Measurements from ENCODE around the gene MAD1L1.

MAD1L1 gene

DNA sequence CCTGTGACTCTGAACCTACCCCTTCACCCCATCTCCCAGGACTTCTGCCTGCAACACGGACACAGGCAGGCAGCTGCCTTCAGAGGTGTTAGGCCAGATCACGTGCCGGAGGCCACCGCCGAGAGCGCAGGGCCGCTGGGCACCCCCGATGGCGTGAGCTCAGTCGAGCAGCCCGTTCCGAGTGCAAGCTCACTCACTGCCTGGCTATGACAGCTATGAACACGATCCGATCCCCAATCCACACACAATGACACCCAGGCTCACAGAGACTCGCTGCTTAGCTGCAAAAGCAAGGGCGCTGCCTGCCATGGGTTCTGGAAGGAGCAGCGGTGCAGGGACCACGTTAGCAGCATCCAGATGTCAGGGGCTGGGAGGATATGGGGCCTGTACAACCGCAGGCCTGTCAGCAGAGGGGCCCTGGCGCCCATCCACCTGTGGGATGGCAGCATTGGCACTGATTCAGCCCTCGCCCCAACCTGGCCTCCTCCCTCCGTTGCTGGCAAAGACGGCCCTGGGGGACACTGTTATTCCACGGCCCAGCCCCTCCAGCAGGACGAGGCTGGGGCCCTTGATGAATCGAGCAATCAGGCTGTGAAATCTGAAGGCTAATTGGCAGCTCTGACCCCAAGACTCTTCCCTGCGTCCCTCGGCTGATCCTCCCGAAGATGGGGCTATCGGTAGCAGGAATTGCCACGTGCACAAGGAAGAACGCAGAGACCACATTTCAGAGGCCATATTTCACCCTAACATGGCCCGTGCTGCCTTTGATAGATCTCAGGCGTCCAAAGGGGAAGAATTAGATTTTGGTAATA, 332.6 kb downstream of the MAD1L1 start:
- FAIRE-seq = no peak

DNA sequence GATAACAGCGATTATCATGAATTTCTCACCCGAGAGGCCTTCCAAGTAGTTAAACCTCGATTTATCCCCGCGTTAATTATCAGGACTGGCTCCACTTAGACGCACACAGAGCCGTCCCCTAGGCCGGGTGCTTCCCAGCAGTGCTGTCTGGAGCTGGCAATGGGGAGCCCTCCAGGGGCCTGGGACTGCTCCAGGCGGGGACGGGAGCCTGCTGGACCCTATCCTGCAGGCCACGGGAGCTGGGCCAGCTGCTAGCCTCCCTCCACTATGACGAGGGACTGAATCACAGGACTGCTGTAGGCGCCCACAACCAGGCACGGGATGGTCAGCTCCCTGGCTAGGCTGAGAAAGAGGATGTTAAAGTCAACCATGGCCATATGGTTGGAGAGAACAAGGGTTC, 333.5 kb downstream of the MAD1L1 start:
- no peak for FAIRE-seq

DNA sequence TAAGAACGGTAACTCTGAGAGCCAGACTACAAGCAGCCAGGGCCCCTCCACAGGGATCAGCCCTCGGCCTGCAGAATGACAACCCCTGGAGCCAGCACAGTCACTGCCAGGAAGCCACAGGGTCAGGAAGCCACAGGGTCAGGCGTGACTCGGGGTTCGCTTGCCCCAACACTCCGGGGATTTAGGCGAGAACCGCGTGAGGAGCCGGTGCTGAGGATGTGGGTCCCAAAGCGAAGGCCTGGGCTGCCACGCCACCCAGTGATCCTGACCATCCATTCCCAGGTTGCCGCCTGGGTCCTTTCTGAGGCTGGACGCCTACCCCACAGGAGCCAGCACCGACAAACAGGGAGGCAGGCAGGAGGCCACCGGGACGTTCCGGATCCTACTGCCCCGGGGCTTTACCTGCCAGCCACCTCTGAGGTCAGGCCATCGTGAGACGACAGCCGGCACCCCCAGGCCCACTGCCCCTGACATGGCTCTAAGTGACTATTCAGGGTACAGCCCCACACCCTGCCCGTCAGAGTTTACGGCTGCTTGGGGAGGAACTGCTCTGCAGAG, 334.0 kb downstream of the MAD1L1 start:
- no peak for FAIRE-seq

DNA sequence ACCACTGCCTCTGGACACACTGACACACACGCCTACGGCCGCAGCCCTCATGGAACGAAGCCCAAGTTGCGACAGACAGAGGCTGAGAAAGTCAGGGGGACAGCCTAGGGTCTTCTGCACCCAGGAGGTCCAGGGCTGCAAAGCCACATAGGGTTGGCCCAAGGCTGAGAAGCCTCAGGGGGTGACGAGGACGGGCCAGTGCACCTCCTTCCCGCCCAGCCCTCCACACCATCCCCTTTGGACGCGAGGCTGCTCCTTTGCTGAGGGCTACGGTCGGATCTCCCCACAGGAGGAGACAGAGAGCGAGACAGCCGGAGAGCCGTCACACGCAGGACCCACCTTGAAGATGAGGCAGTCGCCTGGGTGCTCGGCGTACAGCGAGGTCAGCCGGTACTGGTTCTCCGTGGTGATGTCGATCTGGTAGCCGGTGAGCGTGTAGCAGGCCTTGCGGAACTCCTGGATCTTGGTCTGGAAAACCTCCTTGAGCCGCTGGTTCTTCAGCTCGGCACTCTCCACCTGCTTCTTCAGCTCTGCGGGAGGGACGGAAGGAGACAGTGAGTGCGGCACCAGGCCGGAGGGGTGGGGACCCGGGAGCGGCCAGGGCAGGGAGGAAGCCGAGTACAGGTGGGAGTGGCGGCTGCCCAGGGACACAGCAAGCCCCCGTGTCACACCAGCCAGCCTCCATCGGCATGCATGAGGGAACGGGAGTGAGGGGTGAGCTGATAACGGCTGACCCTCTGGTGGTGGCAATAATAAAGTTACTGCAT, 334.7 kb downstream of the MAD1L1 start:
- FAIRE-seq = no peak

DNA sequence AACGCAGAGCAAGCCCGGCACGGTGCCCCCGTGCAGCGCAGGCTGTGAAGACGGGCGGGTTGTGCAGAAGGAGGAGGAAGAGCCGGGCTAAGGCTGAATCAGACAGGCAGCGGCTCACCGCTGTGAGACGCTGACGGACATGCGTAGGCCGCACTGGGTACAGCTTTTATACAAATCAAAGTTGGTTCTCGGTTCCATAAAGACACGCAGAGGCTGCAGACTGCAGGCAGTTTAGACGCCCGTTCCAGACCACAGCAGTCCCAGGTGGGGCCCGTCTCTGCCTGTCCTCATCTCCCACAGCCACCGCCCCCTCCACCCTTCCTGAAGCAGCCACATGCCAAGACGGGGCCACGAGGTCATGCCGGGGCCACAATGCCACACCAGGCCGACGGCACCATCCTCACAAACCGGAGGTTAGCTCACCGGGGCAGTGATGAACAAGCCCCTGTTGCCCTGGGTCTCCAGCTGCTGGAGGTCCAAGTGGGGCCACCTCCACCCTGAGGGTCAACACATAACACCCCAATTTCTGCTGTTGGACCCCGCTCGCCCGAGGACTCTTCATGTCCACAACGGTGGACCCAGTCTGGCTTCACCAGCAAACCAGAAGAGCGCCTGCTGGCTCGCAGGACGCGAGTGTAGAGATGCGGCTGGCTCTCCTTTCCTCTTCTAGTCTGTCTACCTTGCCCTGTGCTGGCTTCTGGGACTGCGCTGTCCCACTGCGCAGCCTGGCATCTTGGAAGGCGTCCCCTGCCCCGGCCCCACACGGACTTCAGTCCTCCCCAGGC, 335.5 kb downstream of the MAD1L1 start:
- no peak for FAIRE-seq

DNA sequence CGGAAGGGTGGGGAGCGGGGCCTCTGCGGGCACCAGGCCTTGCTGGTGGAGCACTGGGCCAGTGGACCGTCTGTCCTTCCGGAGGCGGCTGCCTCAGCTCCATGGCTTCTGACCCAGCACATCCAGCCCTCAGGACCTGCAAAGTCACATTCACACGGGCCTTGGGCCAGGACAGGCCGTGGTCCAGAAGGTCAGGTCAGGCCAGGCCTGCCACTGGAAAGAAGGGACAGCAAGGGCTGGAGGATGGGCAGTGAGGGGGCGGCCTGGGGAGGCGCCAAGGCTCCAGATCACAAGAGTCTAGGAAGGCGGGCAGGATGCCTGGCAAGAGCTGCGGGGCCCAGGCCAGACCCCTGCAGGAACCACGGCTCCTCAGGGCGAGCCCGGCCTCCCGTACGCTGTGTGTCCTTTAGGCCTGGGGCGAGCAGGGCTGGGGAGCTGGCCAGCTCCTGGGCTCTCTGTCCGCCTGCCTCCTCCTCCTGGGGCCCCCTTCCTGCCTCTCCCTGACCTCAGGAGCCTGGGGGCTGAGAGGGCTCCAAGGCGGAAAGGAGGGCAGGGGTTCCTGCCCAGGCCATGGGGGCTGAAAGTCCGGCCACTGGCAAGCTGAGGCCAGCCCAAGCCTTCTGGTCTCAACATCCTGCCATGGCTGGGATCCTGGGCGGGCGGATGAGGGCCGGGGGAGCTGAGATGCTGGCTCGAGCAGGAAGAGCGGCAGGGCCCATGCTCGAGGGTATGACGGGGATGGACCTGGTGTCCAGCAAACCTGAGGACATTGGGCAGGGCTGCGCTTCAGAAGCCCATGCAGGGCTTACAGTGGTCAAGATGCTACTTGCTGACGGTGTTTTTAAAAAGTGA, 336.9 kb downstream of the MAD1L1 start:
- FAIRE-seq = no peak

DNA sequence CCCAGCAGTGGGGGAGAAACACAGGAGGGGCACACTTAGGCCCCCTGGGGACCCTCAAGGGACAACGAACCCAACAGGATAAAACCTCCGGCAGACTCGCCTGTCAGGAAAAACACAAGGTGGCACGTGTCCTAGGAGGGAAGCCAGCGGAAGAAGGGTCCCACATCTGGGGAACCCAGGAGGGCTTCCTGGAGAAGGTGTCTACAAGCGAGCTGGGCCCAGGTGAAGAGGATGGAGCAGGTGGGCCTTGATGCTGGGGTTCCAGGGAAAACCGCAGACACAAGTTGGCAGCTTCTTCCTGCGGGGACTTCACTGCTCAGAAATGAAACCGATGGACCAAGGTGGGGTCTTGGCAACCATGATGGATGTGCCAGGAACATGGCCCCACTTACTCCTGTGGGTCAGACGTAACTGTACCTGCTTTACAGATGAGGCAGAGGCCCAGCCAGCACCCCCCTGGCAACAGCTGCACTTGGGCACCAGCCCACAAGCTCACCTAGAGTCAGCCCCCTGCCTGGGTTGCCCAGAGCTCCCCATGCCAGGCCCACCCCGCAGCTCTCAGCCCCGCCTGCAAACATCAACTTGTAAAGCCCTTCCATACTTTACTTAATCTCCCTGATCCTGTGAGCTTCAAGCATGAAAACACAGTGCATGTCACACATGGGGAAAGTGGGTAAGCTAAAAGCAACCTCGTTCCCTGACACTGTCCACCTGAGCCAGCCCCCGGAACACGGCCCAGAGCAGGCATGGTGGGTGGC, 337.7 kb downstream of the MAD1L1 start:
- FAIRE-seq = no peak

DNA sequence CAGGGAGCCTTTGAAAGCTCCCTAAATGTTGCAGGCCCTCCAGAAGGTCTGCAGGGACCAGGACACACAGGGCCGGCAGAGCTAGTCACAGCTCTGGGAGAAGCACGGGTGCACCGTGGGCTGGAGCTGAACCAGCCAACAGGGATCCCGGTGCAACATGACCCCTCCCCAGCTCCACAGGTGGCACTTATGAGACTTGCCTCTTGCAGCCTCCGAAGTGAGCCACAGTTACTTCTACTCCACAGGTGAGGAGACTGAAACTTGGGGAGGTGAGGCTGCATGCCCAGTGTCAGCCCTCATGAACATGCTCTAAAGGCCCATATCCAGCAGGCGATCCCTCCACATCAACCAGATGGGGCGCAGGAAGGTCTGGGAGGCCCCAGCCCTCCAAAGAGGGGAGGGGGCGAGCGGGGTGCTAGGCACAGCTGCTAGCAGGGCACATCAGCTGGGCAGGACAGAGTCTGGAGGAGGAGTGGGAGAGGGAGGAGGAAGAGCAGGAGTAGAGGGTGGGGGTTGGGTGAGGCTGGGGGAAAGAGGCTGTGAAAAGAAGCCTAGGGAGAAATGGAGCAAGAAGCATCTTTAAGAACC, 338.3 kb downstream of the MAD1L1 start:
- no peak for FAIRE-seq

DNA sequence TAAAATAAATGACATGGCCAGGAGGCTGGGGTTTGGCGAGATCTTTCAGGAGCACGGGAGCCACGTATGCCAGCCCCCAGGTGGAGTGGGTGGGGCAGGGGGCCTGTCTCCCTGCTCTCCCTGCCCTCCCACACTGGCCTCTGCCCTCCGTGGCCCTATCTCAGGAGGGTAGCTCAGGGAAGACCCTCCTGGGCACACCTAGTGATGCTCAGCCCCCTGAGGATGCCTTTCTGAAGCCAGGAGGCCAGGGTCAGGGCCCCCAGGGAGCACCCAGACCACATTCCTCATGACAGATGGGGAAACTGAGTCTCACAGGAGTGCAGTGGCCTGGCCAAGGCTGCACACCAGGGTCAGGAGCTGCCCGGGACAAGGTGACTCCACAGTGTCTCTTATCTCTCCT, 339.3 kb downstream of the MAD1L1 start:
- FAIRE-seq = no peak

DNA sequence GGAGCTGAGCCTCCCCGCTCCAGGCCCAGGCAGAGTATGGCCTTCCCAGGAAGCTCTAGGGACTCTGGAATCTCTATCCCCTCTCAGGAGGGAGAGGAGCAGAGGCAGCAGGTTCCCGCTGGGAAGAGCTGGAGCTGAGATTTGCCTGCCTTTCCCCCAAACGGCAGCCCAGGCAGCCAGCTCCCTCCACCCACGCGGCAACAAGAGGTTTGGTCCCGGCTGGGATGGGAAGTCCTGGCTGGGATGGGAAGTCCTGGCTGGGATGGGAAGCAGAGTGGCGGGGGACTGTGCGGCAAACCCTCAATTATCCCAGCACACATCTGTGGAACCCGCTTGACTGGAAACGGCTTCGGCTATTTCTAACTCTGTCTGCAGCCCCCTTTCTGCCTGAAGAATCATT, 339.7 kb downstream of the MAD1L1 start:
- no peak for FAIRE-seq

DNA sequence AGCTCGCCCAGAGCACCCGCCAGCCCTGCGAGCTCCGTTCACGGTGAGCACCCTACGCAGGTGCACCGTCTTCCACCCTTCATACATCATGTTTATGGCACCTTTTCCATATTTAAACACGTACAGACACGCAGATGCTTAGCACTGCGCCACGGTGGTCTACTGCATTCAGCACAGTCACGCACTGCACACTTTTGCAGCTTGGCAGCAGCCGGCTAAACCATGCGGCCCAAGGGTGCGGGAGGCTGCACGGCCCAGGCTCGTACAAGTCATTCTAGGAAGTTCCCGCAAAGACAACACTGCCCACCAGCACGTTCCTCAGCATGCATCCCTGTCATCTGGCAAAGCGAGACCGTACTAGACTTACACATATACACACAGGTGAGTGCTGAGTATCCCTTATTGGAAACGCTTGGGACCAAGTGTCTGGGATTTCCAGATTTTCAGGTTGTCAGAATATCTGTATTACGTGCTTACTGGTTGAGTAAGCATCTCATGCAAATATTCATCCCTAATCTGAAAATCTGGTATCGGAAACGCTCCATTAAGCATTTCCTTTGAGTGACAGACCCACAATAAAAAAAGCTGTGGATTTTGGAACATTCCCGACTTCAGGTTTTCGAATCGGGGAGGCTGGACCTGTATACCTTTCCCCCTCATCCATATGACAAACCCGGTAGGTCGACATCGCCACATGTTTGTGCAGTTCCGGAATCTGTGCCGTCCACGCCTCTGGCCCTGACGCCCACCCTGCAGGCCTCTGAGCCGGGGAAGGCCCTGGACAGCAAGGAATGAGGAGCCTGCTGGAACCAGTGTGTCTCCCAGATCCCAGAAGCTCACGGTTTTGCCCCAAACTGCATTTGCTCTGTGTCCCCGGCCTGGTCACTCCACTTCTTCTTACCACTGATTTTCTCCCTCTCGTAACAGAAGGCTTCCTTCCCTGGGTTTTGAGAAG, 340.5 kb downstream of the MAD1L1 start:
- no peak for FAIRE-seq

DNA sequence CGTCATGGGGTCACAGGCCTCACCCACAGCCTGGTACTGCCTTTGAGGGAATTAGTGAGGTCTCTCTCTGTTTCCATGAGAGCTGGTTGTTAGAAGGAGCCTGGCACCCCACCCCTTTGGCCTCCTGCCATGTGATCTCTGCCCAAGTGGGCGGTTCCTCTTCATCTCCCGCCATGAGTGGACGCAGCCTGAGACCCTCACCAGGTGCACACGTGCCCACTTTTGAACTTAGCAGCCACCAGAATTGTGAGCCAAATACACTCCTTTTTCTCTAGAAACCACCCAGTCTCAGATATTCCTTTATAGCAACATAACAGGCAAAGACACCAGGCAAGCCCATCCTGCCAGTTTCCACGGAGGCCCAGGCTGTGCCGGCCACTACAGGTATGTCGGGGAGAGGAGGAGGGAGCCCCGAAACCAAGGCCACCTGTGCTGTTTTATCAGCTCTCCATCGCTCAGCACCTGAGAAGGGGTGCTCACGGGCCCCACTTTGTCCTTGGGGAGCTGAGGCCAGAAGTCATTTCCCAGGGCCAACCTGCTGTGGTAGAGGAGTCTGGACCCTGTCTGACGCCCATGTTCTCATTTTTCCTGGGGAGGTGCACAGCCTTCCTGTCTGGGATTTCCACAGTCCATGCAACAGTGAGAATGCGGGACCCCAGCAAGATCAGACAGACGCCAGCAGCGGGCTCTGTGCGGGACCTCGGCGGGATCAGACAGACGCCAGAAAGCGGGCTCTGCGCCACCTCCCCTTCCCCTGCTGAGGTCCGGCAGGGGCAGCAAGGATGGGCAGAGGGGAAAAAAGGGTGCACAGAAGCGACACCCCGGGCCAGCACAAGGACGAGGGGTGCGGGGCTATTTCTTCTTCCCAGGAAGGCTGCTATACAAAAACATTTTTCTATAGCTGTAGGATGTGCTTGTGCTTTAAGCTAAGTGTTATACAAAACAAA, 342.2 kb downstream of the MAD1L1 start:
- no peak for FAIRE-seq

DNA sequence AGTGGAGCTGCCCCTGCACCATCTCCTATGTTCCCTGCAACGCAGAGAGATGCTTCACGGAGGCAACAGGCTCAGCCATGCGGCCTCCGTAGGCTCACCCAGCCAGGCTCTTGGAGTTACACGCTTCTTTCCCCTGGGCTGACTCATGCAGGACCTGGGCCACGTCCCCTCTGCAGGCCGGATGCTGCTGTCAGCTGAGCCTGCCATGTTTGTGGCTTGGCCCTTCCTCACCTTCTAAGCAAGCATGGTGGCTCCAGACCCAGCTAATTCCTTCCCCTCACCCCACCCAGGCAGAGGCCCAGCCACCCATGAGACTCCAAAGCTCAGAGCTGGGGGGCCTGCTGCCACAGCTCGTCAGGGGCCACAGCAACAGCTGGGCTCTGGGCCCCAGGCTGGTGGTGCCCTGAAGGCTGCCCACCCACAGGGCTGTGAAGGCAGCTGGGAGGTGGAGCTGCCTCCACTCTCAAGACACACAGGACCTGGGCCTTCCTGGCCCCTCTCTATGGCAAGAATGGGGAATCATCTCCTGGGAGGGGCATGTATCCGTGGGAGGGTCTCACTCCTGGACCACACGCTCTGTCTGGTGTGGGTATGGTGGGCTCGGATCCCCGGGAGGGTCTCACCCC, 343.1 kb downstream of the MAD1L1 start:
- FAIRE-seq = no peak

DNA sequence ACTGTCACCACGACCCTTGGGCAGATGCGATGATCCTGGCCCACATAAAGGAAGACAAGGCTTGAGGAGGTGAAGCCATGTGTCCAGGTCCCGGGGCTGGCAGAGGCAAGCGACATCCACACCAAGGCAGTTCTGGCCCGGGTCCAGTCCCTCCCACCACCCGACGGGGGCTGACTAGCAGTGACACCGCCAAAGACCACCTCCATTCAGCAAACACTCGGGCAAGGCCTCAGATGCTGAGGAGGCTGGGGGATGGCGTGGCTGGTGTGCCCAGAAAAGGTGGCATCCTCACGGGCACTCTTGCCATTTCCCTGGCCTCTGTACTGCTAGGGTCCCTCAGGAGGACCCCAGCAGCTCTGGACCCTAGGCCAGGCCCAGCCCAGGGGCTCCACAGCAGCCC, 343.7 kb downstream of the MAD1L1 start:
- no peak for FAIRE-seq

DNA sequence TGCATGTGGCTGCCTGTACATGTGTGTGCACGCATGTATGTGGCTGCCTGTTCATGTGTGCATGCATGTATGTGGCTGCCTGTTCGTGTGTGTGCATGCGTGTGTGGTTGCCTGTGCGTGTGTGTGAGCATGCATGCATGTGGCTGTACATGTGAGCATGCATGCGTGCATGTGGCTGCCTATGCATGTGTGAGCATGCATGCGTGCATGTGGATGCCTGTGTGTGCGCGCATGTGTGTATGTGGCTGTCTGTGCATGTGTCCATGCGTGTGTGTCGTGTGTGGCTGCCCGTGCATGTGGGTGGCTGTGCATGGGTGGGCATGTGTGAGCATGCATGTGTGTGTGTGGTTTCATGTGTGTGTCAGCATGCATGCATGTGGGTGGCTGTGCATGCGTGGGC, 344.3 kb downstream of the MAD1L1 start:
- no peak for FAIRE-seq

DNA sequence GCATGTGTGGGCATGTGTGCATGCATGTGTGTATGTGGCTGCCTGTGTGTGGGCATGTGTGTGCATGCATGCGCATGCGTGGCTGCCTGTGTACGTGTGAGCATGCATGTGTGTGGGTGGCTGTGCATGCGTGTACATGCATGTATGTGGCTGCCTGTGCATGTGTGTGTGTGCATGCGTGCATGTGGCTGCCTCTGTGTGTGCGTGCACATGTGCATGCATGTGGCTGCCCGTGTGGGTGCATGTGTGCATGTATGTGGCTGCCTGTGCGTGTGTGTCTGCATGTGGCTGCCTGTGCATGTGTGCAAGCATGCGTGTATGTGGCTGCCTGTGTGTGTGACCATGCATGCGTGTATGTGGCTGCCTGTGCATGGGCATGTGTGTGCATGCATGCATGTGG, 345.5 kb downstream of the MAD1L1 start:
- no peak for FAIRE-seq

DNA sequence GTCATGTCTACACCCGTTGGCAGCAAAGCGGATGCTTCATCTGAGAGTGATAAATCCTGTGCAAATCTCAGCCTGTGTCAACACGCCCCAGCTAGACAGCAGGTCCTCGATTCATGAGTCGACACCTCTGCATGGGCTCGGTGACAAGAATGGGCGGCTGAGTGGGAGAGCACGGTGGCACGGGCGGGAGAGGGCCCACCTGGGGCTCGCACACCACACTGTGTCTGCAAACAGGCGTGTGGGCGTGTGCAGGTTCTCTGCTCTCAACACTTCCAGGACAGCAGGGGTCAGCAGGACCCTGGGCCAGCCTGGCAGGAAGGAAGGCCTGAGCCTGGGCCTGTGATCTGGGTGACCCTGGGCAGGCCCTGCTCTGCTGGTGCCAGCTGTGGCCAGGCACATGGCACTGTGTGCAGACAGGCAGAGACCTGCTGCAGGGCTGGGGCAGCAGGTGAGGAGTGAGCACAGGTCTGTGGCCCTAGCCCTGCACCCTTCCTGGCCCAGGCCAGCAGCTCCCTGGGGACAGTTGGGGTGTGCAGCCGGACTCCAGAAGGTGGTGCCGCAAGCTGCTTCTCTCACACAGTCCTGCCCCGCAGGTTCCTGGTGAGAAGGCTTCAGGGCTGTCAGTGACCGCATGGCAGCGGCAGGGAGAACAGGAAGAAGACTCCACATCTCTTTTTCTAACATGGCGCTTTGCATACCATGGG, 346.2 kb downstream of the MAD1L1 start:
- no peak for FAIRE-seq
